A549 (cell line): ENCODE measurements around the gene TLCD2. TPM values are rescaled to one million over a fixed set of nuclear protein-coding genes. Genes with fewer than 3 reads are reported as not detected.

Experiments used
- ATAC-seq, 2 experiments: fragments of 200-7000 bp in 1 of 2; fragments of >200 bp in 1 of 2; cut with Nextera tagmentation in 1 of 2; cut with Tn5 transposase in 1 of 2; 3 replicates each; pipeline versions ENCODE4 v1.8.0 to v1.9.1; 2018 to 2020; ENCODE audit warnings: mild to moderate bottlenecking in 1 of 2, moderate library complexity in 1 of 2
- CTCF ChIA-PET: fragments of 300-600 bp; sonication (Branson Sonifier 250); formaldehyde crosslinking; extraction: SDS; loops from one replicate; lab custom pipeline; 2021; ENCODE audit warnings: antibody characterized with exemption, inconsistent platforms; lab: Yijun Ruan, JAX
- POLR2A ChIA-PET: fragments of 350-600 bp; formaldehyde crosslinking; extraction: SDS; loops from one replicate; lab custom pipeline; 2021; ENCODE audit warnings: antibody characterized with exemption, inconsistent platforms; lab: Yijun Ruan, JAX
- DNase-seq, 2 experiments: peaks; one replicate each; pipeline versions ENCODE4 v3.0.0 to v3.0.0-alpha.2; 2011 to 2016; ENCODE audit warnings: low read depth in 1 of 2, low spot score in 1 of 2
- FAIRE-seq: peaks from 2 replicates; lab custom pipeline; 2011; peaks lifted over from hg19 to GRCh38; lab: Jason Lieb, UNC
- H3K27ac ChIP-seq, 2 experiments: fragments of >200 bp; sonication (Bioruptor Twin); formaldehyde crosslinking; 3 replicates each; pipeline ENCODE4 v1.5.1; 2016 to 2017
- H3K4me1 ChIP-seq: fragments of >200 bp; sonication (Bioruptor Twin); formaldehyde crosslinking; 3 replicates; pipeline ENCODE4 v1.6.1; 2016
- H3K4me2 ChIP-seq: fragments of >200 bp; sonication (Bioruptor Twin); formaldehyde crosslinking; 3 replicates; pipeline ENCODE4 v1.6.1; 2016
- H3K4me3 ChIP-seq: fragments of >200 bp; sonication (Bioruptor Twin); formaldehyde crosslinking; 3 replicates; pipeline ENCODE4 v1.5.1; 2016
- H3K9me3 ChIP-seq: fragments of >200 bp; sonication (Bioruptor Twin); formaldehyde crosslinking; 3 replicates; pipeline ENCODE4 v1.6.1; 2016
- CHD2 ChIP-seq: fragments of 150-350 bp; IDR thresholded peaks from 2 replicates; pipeline ENCODE4 v1.6.1; 2014; ENCODE audit warnings: low read length; ENCODE audit not compliant: partially characterized antibody
- CHD4 ChIP-seq: fragments of 200-600 bp; sonication (generic); IDR thresholded peaks from 2 replicates; pipeline ENCODE4 v1.6.1; 2016; ENCODE audit warnings: antibody characterized with exemption, mild to moderate bottlenecking, borderline replicate concordance
- EP300 ChIP-seq, 2 experiments: fragments of >200 bp; sonication (Bioruptor Twin); formaldehyde crosslinking; IDR thresholded peaks; 2 replicates in 1 of 2; 3 replicates in 1 of 2; pipeline ENCODE4 v1.6.1; 2016 to 2017
- FOSL2 ChIP-seq, 2 experiments: fragments of 450-650 bp in 1 of 2; fragments of >200 bp in 1 of 2; sonication (Bioruptor Twin) in 1 of 2; formaldehyde crosslinking; IDR thresholded peaks; 2 replicates each; pipeline versions ENCODE4 v1.5.0 to v1.6.1; 2016 to 2020; ENCODE audit warnings: mild to moderate bottlenecking in 1 of 2, moderate library complexity in 1 of 2
- FOXS1 ChIP-seq: fragments of 250-450 bp; sonication (Bioruptor Pico); IDR thresholded peaks from 2 replicates; pipeline ENCODE4 v1.5.0; 2020; ENCODE audit warnings: mild to moderate bottlenecking, moderate library complexity
- HOXA7 ChIP-seq: fragments of 250-450 bp; sonication (Bioruptor Pico); IDR thresholded peaks from 2 replicates; pipeline ENCODE4 v1.5.0; 2020; ENCODE audit warnings: mild to moderate bottlenecking, moderate library complexity
- JUNB ChIP-seq: fragments of >200 bp; sonication (Bioruptor Twin); formaldehyde crosslinking; IDR thresholded peaks from 2 replicates; pipeline ENCODE4 v1.6.1; 2016
- KDM5A ChIP-seq: fragments of 200-600 bp; sonication (generic); IDR thresholded peaks from 2 replicates; pipeline ENCODE4 v1.6.1; 2016; ENCODE audit warnings: antibody characterized with exemption, mild to moderate bottlenecking
- MYC ChIP-seq: IDR thresholded peaks from 2 replicates; pipeline ENCODE4 v1.6.1; 2012; ENCODE audit warnings: mild to moderate bottlenecking, inconsistent platforms, low read length, improper control_type of control experiment, borderline replicate concordance
- RFX5 ChIP-seq: fragments of 450-650 bp; IDR thresholded peaks from 2 replicates; pipeline ENCODE4 v1.7.1; 2014; ENCODE audit warnings: antibody characterized with exemption, mild to moderate bottlenecking, moderate library complexity
- RNF2 ChIP-seq: fragments of 200-600 bp; sonication (generic); IDR thresholded peaks from 2 replicates; pipeline ENCODE4 v1.6.1; 2016; ENCODE audit warnings: low read depth, mild to moderate bottlenecking, antibody characterized with exemption, moderate library complexity, borderline replicate concordance
- ZNF302 ChIP-seq: fragments of 250-450 bp; sonication (Bioruptor Pico); IDR thresholded peaks from 2 replicates; pipeline ENCODE4 v1.9.0; 2021; ENCODE audit warnings: inconsistent platforms, mild to moderate bottlenecking, moderate library complexity
- WGBS: methylation state at CpG from one replicate; pipeline ENCODE4 v1.1.6; 2017; ENCODE audit errors: missing lambda C conversion rate; 5-methylcytosine and 5-hydroxymethylcytosine counted together
- polyA plus RNA-seq, 4 experiments: library from polyadenylated mRNA; depleted of rRNA in 3 of 4; stranded (reverse); fragments of >200 nt; fragmentation: RNase III in 1 of 4; extraction: RNeasy Plus Mini Kit Qiagen cat#74134 plus additional on column Dnase treatment in 1 of 4; gene quantifications; 2 replicates in 3 of 4; 3 replicates in 1 of 4; pipeline ENCODE4 v1.2.3, GENCODE V29; 2011 to 2017
- TF ChIP-seq, protein P1 (sequence below): fragments of >200 bp; sonication (Bioruptor Twin); formaldehyde crosslinking; IDR thresholded peaks from 3 replicates; pipeline ENCODE4 v1.5.1; 2016
- TF ChIP-seq, protein P2 (sequence below): fragments of 450-650 bp; IDR thresholded peaks from 2 replicates; pipeline ENCODE4 v1.6.1; 2014; ENCODE audit warnings: antibody characterized with exemption
- TF ChIP-seq, protein P3 (sequence below): fragments of 150-350 bp; IDR thresholded peaks from 2 replicates; pipeline ENCODE4 v1.6.1; 2014; ENCODE audit warnings: low read depth, mild to moderate bottlenecking, low read length
- TF ChIP-seq, protein P4 (sequence below): IDR thresholded peaks from 2 replicates; pipeline ENCODE4 v1.6.1; 2012; ENCODE audit warnings: low read depth, borderline replicate concordance
- TF ChIP-seq, protein P5 (sequence below): fragments of 250-450 bp; sonication (Bioruptor Pico); IDR thresholded peaks from 2 replicates; pipeline ENCODE4 v1.5.0; 2020; ENCODE audit warnings: low read depth, mild to moderate bottlenecking, moderate library complexity

TLCD2 gene
- polyA plus RNA-seq, 2 of the 4 experiments (the other 2 are of a cell fraction) = 3.5 to 4.5 TPM

DNA sequence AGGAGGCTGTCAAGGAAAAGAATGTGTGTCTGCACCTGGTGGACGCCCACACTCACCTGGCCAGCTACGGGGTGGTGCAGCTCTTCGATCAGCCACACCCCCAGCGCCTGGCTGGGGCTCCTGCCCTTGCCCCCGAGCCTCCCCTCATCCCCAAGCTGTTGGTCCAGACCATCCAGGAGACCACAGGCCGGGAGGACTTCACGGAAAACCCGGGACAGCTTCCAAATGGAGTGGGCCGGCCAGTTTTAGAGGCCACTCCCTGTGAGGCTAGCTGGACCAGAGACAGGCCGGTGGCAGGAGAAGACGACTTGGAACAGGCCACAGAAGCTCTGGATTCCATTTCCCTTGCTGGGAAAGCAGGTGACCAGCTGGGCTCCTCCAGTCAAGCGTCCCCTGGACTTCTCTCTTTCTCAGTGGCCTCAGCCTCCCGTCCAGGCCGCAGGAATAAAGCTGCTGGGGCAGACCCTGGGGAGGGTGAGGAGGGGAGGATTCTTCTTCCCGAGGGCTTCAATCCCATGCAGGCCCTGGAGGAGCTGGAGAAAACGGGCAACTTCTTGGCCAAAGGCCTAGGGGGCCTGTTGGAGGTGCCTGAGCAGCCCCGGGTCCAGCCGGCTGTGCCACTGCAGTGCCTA lies 16.6 kb upstream of the TLCD2 start:
- FAIRE-seq = no peak
- H3K4me3 ChIP-seq = no peak overlapping the region
- ChIA-PET CTCF (interaction anchor here (0.6 to 23.8 kb wide), 7 partner anchors 13 to 305 kb away, joined by 3 to 591 read pairs (median 4); partner anchors contain the start of gene SERPINF1), POLR2A (interaction anchor here (2.0 kb wide), 1 partner anchor 10 kb away, joined by 10 read pairs; no protein-coding TSS in a partner anchor)
- TF ChIP-seq RNF2 (no peak), FOXS1 (CRISPR knock-in tag) (no peak), CHD4 (no peak), RFX5 (no peak), CHD2 (no peak), JUNB (no peak), ZNF302 (no peak), KDM5A (no peak), MYC (no peak), HOXA7 (CRISPR knock-in tag) (no peak), EP300 (IDR thresholded peaks at IDR 0.05) (no peak; a peak in 1 of 5 replicates), FOSL2 (IDR thresholded peaks at IDR 0.05) (no peak), FOSL2 (CRISPR knock-in tag; IDR thresholded peaks at IDR 0.05) (no peak)
- TF ChIP-seq, protein P1, sequence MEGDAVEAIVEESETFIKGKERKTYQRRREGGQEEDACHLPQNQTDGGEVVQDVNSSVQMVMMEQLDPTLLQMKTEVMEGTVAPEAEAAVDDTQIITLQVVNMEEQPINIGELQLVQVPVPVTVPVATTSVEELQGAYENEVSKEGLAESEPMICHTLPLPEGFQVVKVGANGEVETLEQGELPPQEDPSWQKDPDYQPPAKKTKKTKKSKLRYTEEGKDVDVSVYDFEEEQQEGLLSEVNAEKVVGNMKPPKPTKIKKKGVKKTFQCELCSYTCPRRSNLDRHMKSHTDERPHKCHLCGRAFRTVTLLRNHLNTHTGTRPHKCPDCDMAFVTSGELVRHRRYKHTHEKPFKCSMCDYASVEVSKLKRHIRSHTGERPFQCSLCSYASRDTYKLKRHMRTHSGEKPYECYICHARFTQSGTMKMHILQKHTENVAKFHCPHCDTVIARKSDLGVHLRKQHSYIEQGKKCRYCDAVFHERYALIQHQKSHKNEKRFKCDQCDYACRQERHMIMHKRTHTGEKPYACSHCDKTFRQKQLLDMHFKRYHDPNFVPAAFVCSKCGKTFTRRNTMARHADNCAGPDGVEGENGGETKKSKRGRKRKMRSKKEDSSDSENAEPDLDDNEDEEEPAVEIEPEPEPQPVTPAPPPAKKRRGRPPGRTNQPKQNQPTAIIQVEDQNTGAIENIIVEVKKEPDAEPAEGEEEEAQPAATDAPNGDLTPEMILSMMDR = no peak
- TF ChIP-seq, protein P2, sequence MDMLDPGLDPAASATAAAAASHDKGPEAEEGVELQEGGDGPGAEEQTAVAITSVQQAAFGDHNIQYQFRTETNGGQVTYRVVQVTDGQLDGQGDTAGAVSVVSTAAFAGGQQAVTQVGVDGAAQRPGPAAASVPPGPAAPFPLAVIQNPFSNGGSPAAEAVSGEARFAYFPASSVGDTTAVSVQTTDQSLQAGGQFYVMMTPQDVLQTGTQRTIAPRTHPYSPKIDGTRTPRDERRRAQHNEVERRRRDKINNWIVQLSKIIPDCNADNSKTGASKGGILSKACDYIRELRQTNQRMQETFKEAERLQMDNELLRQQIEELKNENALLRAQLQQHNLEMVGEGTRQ = no peak
- TF ChIP-seq, protein P3, sequence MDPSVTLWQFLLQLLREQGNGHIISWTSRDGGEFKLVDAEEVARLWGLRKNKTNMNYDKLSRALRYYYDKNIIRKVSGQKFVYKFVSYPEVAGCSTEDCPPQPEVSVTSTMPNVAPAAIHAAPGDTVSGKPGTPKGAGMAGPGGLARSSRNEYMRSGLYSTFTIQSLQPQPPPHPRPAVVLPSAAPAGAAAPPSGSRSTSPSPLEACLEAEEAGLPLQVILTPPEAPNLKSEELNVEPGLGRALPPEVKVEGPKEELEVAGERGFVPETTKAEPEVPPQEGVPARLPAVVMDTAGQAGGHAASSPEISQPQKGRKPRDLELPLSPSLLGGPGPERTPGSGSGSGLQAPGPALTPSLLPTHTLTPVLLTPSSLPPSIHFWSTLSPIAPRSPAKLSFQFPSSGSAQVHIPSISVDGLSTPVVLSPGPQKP = no peak
- TF ChIP-seq, protein P4, sequence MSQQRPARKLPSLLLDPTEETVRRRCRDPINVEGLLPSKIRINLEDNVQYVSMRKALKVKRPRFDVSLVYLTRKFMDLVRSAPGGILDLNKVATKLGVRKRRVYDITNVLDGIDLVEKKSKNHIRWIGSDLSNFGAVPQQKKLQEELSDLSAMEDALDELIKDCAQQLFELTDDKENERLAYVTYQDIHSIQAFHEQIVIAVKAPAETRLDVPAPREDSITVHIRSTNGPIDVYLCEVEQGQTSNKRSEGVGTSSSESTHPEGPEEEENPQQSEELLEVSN = no peak
- TF ChIP-seq, protein P5, sequence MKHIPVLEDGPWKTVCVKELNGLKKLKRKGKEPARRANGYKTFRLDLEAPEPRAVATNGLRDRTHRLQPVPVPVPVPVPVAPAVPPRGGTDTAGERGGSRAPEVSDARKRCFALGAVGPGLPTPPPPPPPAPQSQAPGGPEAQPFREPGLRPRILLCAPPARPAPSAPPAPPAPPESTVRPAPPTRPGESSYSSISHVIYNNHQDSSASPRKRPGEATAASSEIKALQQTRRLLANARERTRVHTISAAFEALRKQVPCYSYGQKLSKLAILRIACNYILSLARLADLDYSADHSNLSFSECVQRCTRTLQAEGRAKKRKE (CRISPR knock-in tag) = no peak
- TF ChIP-seq, all 56 proteins: peak for 0
- H3K9me3 ChIP-seq = no peaks in the 10 kb centered on the region
- H3K27ac ChIP-seq = no peak overlapping the region
- ATAC-seq (no peak), DNase-seq (no peak)
- no peak overlapping the region for H3K4me2 ChIP-seq
- H3K4me1 ChIP-seq = peaks cover 17% of the 10 kb centered on the region
- WGBS = 84% methylated on average over 16 of the region's 18 CpGs
